Thyroid gland (tissue), 4 donors: Measurements from ENCODE around the gene FBN2. TPM values are rescaled to one million over a fixed set of nuclear protein-coding genes. Genes with fewer than 3 reads are reported as not detected.

ENCODE experiments used
- DNase-seq, 2 donors: peaks; one replicate each; pipeline ENCODE4 v3.0.0-alpha.2; 2019
- H3K27ac ChIP-seq, 3 donors: fragments of 200-600 bp; sonication (generic); 1 replicate in 2 of 3; 2 replicates in 1 of 3; pipeline ENCODE4 v1.5.1; 2016 to 2019; ENCODE audit warnings: mild to moderate bottlenecking in 1 of 3, moderate library complexity in 1 of 3
- H3K27me3 ChIP-seq: fragments of 200-600 bp; sonication (generic); one replicate; pipeline ENCODE4 v1.5.1; 2019
- H3K36me3 ChIP-seq, 2 donors: fragments of 200-600 bp; sonication (generic); one replicate each; pipeline ENCODE4 v1.5.1; 2016 to 2019
- H3K4me1 ChIP-seq, 2 donors: fragments of 200-600 bp; sonication (generic); one replicate each; pipeline ENCODE4 v1.5.1; 2017 to 2019
- H3K4me3 ChIP-seq, 3 donors: fragments of 200-600 bp; sonication (generic); replicated peaks in 1 of 3; 1 replicate in 2 of 3; 2 replicates in 1 of 3; pipeline ENCODE4 v1.5.1; 2016; ENCODE audit warnings: mild to moderate bottlenecking in 1 of 3
- H3K9me3 ChIP-seq: fragments of 200-600 bp; sonication (generic); one replicate; pipeline ENCODE4 v1.5.1; 2017
- CTCF ChIP-seq, 6 experiments: fragments of 200-600 bp in 3 of 6; fragments of 450-650 bp in 3 of 6; sonication (generic) in 3 of 6; IDR thresholded peaks; one replicate each; pipeline ENCODE4 v1.5.1; 2016 to 2019; ENCODE audit warnings: antibody characterized with exemption in 6 of 6, mild to moderate bottlenecking in 2 of 6, inconsistent platforms in 1 of 6, moderate library complexity in 1 of 6
- POLR2A ChIP-seq, 2 donors: fragments of 450-650 bp; IDR thresholded peaks; one replicate each; pipeline ENCODE4 v1.6.1; 2017; ENCODE audit warnings: antibody characterized with exemption in 2 of 2, mild to moderate bottlenecking in 2 of 2, moderate library complexity in 1 of 2
- WGBS, 2 donors: methylation state at CpG; one replicate each; pipeline ENCODE4 v1.1.5; 2017; 5-methylcytosine and 5-hydroxymethylcytosine counted together
- intact Hi-C: fragments of 100-400 bp; cut with DNase I; formaldehyde crosslinking; loops from one replicate; pipeline ENCODE4 v1.15.1; 2023
- total RNA-seq, 4 donors: library from RNA; depleted of rRNA; stranded (reverse); fragments of >200 nt; gene quantifications; one replicate each; pipeline ENCODE4 v1.2.3, GENCODE V29; 2016

The FBN2 gene
- total RNA-seq, 4 donors from 2014 or later, result 1.0 to 3.9 (median 2.5) TPM

GRCh38 chr5:128274441-128274840, 263.6 kb downstream of the FBN2 start:
- H3K36me3 ChIP-seq, result no peaks in the 10 kb centered on the region
- intact Hi-C loops, result no loop called here
- TF ChIP-seq CTCF (IDR thresholded peaks at IDR 0.05), result no peak
- TF ChIP-seq POLR2A (IDR thresholded peaks at IDR 0.05), result no peak
- DNase-seq, result no peak
- no peak overlapping the region for H3K4me3 ChIP-seq
- no peaks in the 10 kb centered on the region for H3K27me3 ChIP-seq
- H3K9me3 ChIP-seq, result no peaks in the 10 kb centered on the region
- WGBS, 2 donors, result 84 to 97% methylated on average over 2 of the region's 2 CpGs
- no peak overlapping the region for H3K27ac ChIP-seq
- H3K4me1 ChIP-seq, result no peaks in the 10 kb centered on the region

- intact Hi-C loops, result no loop called here
- TF ChIP-seq POLR2A (IDR thresholded peaks at IDR 0.05) (no peak), CTCF (IDR thresholded peaks at IDR 0.05) (no peak)
- 70 to 73% methylated on average over 5 of the region's 5 CpGs for WGBS, 2 donors
- H3K4me1 ChIP-seq, result no peaks in the 10 kb centered on the region
- no peaks in the 10 kb centered on the region for H3K9me3 ChIP-seq
- H3K27me3 ChIP-seq, result no peaks in the 10 kb centered on the region
- no peaks in the 10 kb centered on the region for H3K36me3 ChIP-seq
- no peak overlapping the region for H3K27ac ChIP-seq
- no peak for DNase-seq
- H3K4me3 ChIP-seq, result no peak overlapping the region
Observed at GRCh38 chr5:128273736-128274135, 264.3 kb downstream of the FBN2 start.

- H3K4me1 ChIP-seq, result no peaks in the 10 kb centered on the region
- no peak for TF ChIP-seq POLR2A (IDR thresholded peaks at IDR 0.05)
- TF ChIP-seq CTCF (IDR thresholded peaks at IDR 0.05), result no peak
- DNase-seq, result no peak
- H3K9me3 ChIP-seq, result no peaks in the 10 kb centered on the region
- WGBS, 2 donors, result 74 to 77% methylated on average over 6 of the region's 6 CpGs
- intact Hi-C loops, result no loop called here
- H3K36me3 ChIP-seq, result no peaks in the 10 kb centered on the region
- no peak overlapping the region for H3K4me3 ChIP-seq
- H3K27me3 ChIP-seq, result no peaks in the 10 kb centered on the region
- H3K27ac ChIP-seq, result no peak overlapping the region
Observed at GRCh38 chr5:128271859-128272464, 266.1 kb downstream of the FBN2 start.

DNA sequence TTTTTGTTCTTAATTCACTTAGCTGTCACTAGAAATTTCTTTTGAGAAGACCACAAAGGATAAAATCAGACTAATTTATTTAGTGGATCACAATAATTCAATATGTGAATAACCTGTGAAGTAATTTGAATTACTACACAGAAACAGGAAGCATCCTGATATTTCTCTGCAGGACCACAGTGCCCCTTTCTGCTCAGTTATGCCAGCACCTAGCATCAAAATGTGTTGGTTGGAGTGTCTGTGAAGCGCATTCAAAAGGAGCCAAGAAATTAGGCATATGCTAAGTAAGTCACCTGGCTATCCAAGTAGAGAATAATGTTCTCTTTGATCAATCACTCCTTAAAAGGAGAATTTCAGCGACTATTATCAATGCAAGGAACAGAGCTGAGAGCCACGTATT, 267.0 kb downstream of the FBN2 start:
- Histone ChIP-seq H3K9me3 (no peaks in the 10 kb centered on the region), H3K27me3 (no peaks in the 10 kb centered on the region), H3K36me3 (no peaks in the 10 kb centered on the region), H3K4me3 (no peak overlapping the region), H3K4me1 (no peaks in the 10 kb centered on the region), H3K27ac (no peak overlapping the region)
- intact Hi-C loops, result no loop called here
- no peak for DNase-seq
- TF ChIP-seq CTCF (IDR thresholded peaks at IDR 0.05), result no peak
- no peak for TF ChIP-seq POLR2A (IDR thresholded peaks at IDR 0.05)
- WGBS, 2 donors, result 83 to 84% methylated on average over 3 of the region's 3 CpGs

GRCh38 chr5:128264564-128265360, 273.3 kb downstream of the FBN2 start:
- H3K27ac ChIP-seq, result no peak overlapping the region

More at GRCh38 chr5:128264564-128265360, 273.3 kb downstream of the FBN2 start:
- WGBS, 2 donors, result 84 to 93% methylated on average over 3 of the region's 3 CpGs
- no peaks in the 10 kb centered on the region for H3K9me3 ChIP-seq
- no peak overlapping the region for H3K4me3 ChIP-seq
- H3K27me3 ChIP-seq, result no peaks in the 10 kb centered on the region
- no peaks in the 10 kb centered on the region for H3K4me1 ChIP-seq
- intact Hi-C loops, result no loop called here
- no peak for DNase-seq
- H3K36me3 ChIP-seq, result no peaks in the 10 kb centered on the region
- no peak for TF ChIP-seq POLR2A (IDR thresholded peaks at IDR 0.05)
- no peak for TF ChIP-seq CTCF (IDR thresholded peaks at IDR 0.05)
